Esophagus muscularis mucosa (tissue), 4 donors: ENCODE measurements around the gene TAF6L. TPM values are rescaled to one million over a fixed set of nuclear protein-coding genes. Genes with fewer than 3 reads are reported as not detected.
A peak's percentile ranks its signal among the peaks of the same experiment; 100 is the strongest.

Experiments used
- DNase-seq: peaks from one replicate; pipeline ENCODE4 v3.0.0-alpha.2; 2017; ENCODE audit errors: extremely low spot score
- H3K27ac ChIP-seq, 4 donors: fragments of 200-600 bp; sonication (generic); replicated peaks in 1 of 4; 1 replicate in 3 of 4; 2 replicates in 1 of 4; pipeline ENCODE4 v1.5.1; 2016 to 2019; ENCODE audit warnings: mild to moderate bottlenecking in 1 of 4
- H3K27me3 ChIP-seq, 4 donors: fragments of 200-600 bp; sonication (generic); one replicate each; pipeline versions ENCODE4 v1.5.1 to v1.6.0; 2016 to 2019
- H3K36me3 ChIP-seq, 4 donors: fragments of 200-600 bp; sonication (generic); one replicate each; pipeline ENCODE4 v1.5.1; 2016 to 2019
- H3K4me1 ChIP-seq, 4 donors: fragments of 200-600 bp; sonication (generic); one replicate each; pipeline ENCODE4 v1.5.1; 2016 to 2019
- H3K4me3 ChIP-seq, 4 donors: fragments of 200-600 bp; sonication (generic); 1 replicate in 2 of 4; 2 replicates in 2 of 4; pipeline ENCODE4 v1.5.1; 2016 to 2019; ENCODE audit warnings: mild to moderate bottlenecking in 4 of 4, moderate library complexity in 1 of 4
- H3K9me3 ChIP-seq, 4 donors: fragments of 200-600 bp; sonication (generic); 1 replicate in 3 of 4; 2 replicates in 1 of 4; pipeline ENCODE4 v1.5.1; 2016 to 2019
- EP300 ChIP-seq: sonication (generic); formaldehyde crosslinking; IDR thresholded peaks from one replicate; pipeline ENCODE4 v1.6.1; 2017; ENCODE audit warnings: antibody characterized with exemption
- POLR2A ChIP-seq: fragments of 450-650 bp; IDR thresholded peaks from one replicate; pipeline ENCODE4 v1.6.1; 2017; ENCODE audit warnings: antibody characterized with exemption, moderate library complexity, mild to moderate bottlenecking, low read depth
- POLR2AphosphoS5 ChIP-seq, 2 donors: sonication (generic); formaldehyde crosslinking; IDR thresholded peaks; one replicate each; pipeline ENCODE4 v1.6.1; 2017; ENCODE audit warnings: antibody characterized with exemption in 2 of 2
- WGBS: methylation state at CpG from one replicate; pipeline ENCODE4 v1.1.5; 2018; 5-methylcytosine and 5-hydroxymethylcytosine counted together
- intact Hi-C: fragments of 100-400 bp; cut with DNase I; formaldehyde crosslinking; loops from one replicate; pipeline ENCODE4 v1.15.1; 2023
- total RNA-seq, 4 donors: library from RNA; depleted of rRNA; stranded (reverse); fragments of >200 nt; gene quantifications; one replicate each; pipeline versions ENCODE4 v1.1.0 to v1.2.1, GENCODE V29; 2016
- TF ChIP-seq, protein P1 (sequence below), 3 experiments: fragments of 200-600 bp in 2 of 3; fragments of 450-650 bp in 1 of 3; sonication (generic) in 2 of 3; IDR thresholded peaks; one replicate each; pipeline ENCODE4 v1.5.1; 2017 to 2019; ENCODE audit warnings: antibody characterized with exemption in 3 of 3, mild to moderate bottlenecking in 2 of 3, moderate library complexity in 1 of 3

The TAF6L gene
- total RNA-seq, 4 donors from 2014 or later: 12.0 to 27.2 (median 14.6) TPM

DNA sequence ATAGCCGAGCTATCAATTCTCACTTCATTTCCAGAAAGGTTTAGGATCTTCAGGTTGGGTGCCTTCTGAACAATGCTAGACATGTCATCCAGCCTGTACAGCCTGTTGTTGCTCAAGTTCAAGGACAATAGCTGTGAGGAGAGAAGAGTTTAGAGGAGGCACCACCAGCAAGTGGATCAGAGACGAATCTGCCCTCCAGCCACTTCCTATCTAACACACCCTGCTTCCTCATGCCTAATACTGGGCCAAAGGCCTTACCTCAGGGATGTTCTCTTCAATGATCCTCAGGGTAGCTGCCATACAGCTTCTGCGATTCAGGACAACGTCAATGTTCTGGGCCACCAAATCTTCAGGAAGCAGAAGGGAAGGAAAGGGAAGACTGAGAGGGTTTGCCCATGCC lies 29.9 kb downstream of the TAF6L start:
- TF ChIP-seq, protein P1, sequence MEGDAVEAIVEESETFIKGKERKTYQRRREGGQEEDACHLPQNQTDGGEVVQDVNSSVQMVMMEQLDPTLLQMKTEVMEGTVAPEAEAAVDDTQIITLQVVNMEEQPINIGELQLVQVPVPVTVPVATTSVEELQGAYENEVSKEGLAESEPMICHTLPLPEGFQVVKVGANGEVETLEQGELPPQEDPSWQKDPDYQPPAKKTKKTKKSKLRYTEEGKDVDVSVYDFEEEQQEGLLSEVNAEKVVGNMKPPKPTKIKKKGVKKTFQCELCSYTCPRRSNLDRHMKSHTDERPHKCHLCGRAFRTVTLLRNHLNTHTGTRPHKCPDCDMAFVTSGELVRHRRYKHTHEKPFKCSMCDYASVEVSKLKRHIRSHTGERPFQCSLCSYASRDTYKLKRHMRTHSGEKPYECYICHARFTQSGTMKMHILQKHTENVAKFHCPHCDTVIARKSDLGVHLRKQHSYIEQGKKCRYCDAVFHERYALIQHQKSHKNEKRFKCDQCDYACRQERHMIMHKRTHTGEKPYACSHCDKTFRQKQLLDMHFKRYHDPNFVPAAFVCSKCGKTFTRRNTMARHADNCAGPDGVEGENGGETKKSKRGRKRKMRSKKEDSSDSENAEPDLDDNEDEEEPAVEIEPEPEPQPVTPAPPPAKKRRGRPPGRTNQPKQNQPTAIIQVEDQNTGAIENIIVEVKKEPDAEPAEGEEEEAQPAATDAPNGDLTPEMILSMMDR (IDR thresholded peaks at IDR 0.05): no peak
- no peak for TF ChIP-seq POLR2A
- TF ChIP-seq POLR2AphosphoS5 (IDR thresholded peaks at IDR 0.05): no peak
- TF ChIP-seq EP300: no peak
- intact Hi-C loops: no loop called here
- H3K9me3 ChIP-seq: no peaks in the 10 kb centered on the region
- H3K27ac ChIP-seq: no peak overlapping the region
- WGBS: 89% methylated on average over 4 of the region's 4 CpGs
- peaks cover 66 to 78% (median 77%) of the 10 kb centered on the region in 4 donors for H3K36me3 ChIP-seq
- H3K4me1 ChIP-seq: peaks cover 17 to 34% (median 25%) of the 10 kb centered on the region in 4 donors
- H3K4me3 ChIP-seq: no peak overlapping the region
- DNase-seq: no peak
- H3K27me3 ChIP-seq: no peaks in the 10 kb centered on the region

DNA sequence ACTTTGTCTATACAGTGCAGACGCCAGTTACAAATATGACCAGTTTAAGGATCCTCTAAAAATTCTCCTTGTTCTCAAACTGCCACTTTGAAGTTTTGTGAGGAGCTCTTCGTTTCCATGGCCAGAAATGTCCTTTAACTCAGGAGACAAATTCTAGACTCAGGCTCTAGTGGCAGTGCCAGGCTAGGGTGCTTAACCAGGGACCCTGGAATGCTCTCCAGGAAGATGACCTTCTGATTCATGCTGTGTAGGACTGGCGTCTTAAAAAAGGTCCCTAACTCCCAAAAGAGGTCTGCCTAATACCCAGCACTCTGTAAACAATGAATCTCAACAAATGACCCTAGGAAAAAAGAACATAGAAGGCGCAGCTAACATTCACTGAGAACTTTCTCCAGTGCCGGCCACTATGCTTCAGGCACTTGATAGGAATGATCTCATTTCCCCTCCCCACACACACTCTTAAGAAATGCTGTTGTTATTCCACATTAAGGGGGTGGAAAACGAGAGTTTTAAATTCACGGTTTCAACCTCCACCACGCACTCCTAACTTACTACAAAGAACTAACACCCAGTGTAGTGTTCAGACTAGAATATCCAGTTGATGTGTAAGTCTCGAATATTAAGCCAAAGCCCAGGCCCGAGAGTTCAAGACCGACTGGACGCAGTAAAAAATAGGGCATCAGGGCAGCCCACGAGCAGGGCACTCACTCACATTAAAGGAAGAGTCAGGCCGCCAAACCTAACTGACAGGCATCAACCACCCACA lies 33.3 kb downstream of the TAF6L start:
- Histone ChIP-seq H3K36me3 (peaks cover 33 to 53% (median 49%) of the 10 kb centered on the region in 4 donors), H3K27ac (peak overlapping the region; percentile 94 to 98 (median 95)), H3K27me3 (no peaks in the 10 kb centered on the region), H3K4me1 (peaks cover 29 to 44% (median 32%) of the 10 kb centered on the region in 4 donors), H3K9me3 (no peaks in the 10 kb centered on the region), H3K4me3 (peak overlapping the region; percentile 83 to 99 (median 94))
- intact Hi-C loops: loop anchor here (2.0 kb wide), 1 partner anchor 26 kb away; no protein-coding TSS in a partner anchor
- no peak for DNase-seq
- no peak for TF ChIP-seq POLR2A
- TF ChIP-seq, protein P1 (IDR thresholded peaks at IDR 0.05): no peak
- TF ChIP-seq POLR2AphosphoS5 (IDR thresholded peaks at IDR 0.05): no peak
- TF ChIP-seq EP300: no peak
- WGBS: 6% methylated on average over 13 of the region's 14 CpGs

DNA sequence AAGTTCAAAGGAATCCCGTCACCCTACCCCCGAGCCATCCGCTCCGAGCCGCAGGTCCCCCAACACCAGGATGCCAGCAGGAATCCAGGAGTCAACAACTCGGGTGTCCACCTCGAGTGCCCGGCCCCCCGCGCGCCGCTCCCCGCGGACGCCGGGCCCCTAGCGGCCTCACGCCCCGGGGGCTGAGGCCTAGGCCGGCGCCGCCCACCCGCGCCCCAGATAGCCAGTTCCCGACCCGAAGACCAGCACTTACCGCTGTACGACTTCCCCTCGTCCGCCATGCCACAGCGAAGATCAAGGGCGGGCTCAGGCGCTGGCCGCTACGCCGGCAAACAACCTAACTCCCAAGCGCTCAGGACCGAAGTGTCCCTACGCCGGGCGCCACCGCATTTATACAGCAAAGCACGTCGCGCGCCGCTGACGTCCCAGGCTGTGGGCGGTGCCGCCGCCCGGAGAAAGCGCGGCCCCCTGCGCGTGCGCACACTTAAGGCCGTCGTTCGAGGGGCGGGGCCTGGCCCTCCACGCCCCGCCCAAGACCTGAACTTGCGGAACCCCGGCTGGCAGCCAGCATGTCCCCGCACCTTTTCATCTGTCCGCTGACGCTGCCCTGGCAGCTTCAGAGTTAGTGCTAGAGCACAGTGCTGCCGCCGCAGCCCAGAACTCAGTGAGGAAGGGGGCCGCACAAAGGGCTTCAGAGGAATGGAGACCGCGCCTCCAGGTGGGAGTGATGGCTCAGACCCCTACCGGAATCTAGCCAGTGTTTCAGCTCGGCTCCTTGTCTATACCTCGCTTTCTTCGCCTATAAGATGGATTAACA lies 34.1 kb downstream of the TAF6L start, which contains the start of gene NXF1:
Gene NXF1, minus strand, starts transcription at position 365 of the 817 bp plus-strand sequence. Its CDS starts 84 bp downstream, at position 281.
- peak; percentile 99 for DNase-seq
- TF ChIP-seq POLR2A (peak; percentile 99), EP300 (no peak), POLR2AphosphoS5 (IDR thresholded peaks at IDR 0.05) (peak; percentile 100)
- TF ChIP-seq, protein P1 (IDR thresholded peaks at IDR 0.05): peak in 2 of 3 experiments; percentile 3 to 37
- H3K36me3 ChIP-seq: peaks cover 25 to 45% (median 41%) of the 10 kb centered on the region in 4 donors
- no peaks in the 10 kb centered on the region for H3K27me3 ChIP-seq
- H3K4me1 ChIP-seq: peaks cover 29 to 44% (median 32%) of the 10 kb centered on the region in 4 donors
- H3K9me3 ChIP-seq: no peaks in the 10 kb centered on the region
- intact Hi-C loops: loop anchor here (2.0 kb wide), 1 partner anchor 26 kb away; no protein-coding TSS in a partner anchor
- peak within 1 kb of the TSS; percentile 83 to 99 (median 94) for H3K4me3 ChIP-seq
- H3K27ac ChIP-seq: peak within 1 kb of the TSS; percentile 94 to 98 (median 95)
- WGBS: 0% methylated on average over 11 of the region's 77 CpGs

DNA sequence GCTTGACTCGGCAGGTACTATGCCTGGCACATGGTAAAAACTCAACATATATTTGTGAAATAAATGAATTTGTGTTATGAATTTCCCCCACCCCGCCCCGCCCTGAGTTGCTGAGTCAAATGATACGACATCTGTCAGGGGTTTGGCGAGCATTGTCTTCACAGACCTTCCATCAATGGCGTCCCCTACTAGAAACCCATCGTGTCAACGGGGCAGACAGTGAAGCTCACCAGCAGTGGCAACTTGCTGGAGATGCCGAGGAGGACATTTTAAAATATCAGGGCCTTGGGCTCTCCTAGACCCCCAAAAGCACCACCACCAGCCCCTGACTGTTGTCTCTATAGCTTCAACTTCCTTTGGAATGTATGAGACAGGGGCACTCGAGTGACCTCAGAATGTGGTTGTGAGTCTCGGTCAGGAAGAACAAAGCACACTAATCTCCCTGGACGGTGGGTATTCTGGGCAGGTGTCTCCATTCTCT lies 34.8 kb downstream of the TAF6L start:
- H3K27ac ChIP-seq: peak overlapping the region; percentile 94 to 98 (median 95)
- no peak for TF ChIP-seq POLR2A
- no peak for TF ChIP-seq POLR2AphosphoS5 (IDR thresholded peaks at IDR 0.05)
- TF ChIP-seq EP300: no peak
- no peaks in the 10 kb centered on the region for H3K27me3 ChIP-seq
- peak overlapping the region; percentile 83 to 99 (median 94) for H3K4me3 ChIP-seq
- peaks cover 18 to 38% (median 34%) of the 10 kb centered on the region in 4 donors for H3K36me3 ChIP-seq
- H3K9me3 ChIP-seq: no peaks in the 10 kb centered on the region
- intact Hi-C loops: loop anchor here (2.0 kb wide), 1 partner anchor 25 kb away; no protein-coding TSS in a partner anchor
- no peak for DNase-seq
- WGBS: 24% methylated on average over 12 of the region's 12 CpGs
- H3K4me1 ChIP-seq: peaks cover 29 to 44% (median 32%) of the 10 kb centered on the region in 4 donors
